ENCODE results near the gene ZNF408. TPM values are rescaled to one million over a fixed set of nuclear protein-coding genes. Genes with fewer than 3 reads are reported as not detected.

The ZNF408 gene
- total and polyA plus RNA-seq, 2 experiments from 2014 or later = 7.8 to 10.7 TPM

DNA sequence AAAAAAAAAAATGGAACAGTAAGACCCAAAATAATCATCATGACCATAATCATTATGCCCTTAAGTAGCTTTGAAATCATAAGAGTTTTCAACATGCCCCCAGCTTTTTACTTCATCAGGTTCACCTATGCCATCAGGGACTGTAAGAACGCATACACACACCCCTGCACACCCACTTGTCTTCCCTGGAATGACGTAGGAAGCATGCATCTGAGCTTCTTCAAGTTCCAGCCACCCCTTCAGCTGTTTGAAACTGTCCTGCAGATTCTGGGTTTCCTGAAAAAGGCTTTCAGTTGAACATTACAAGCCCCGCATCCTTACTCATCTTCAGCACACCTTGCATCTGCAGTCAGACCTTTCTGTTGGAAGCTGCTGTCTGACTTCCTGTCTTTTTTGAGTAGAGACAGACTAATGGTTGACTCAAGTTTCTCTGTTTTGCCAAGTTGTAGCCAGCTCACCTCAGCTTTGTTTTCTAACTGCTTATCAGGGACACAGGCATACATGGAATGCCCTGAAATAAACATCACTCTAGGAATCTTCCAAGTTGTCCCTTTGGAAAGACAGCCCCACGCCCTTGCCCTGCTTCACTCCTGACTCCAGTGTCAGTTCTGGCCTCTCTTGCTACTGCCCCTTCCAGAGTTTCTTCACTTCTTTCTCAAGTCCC is 37.4 kb upstream of the ZNF408 start:
- Histone ChIP-seq H3K9me2 (replicated peaks; ENCODE audit: insufficient read depth) (no peaks in the 10 kb centered on the region), H3K36me3 (replicated peaks; ENCODE audit: insufficient read depth, low read depth) (peaks cover 4% of the 10 kb centered on the region), H3K27ac (no peak overlapping the region), H3K4me3 (no peak overlapping the region), H3K9me3 (ENCODE audit: low read depth) (no peaks in the 10 kb centered on the region), H3K4me1 (ENCODE audit: insufficient read depth) (peaks cover 14% of the 10 kb centered on the region), H3K79me2 (peaks cover 2% of the 10 kb centered on the region), H4K20me1 (ENCODE audit: insufficient read depth, poor library complexity, severe bottlenecking) (no peaks in the 10 kb centered on the region), H3K4me2 (no peak overlapping the region), H3K27me3 (no peaks in the 10 kb centered on the region), H2AFZ (no peak overlapping the region)
- WGBS (ENCODE audit: low lambda C conversion rate, missing lambda C conversion rate) = 97% methylated on average over 4 of the region's 4 CpGs
- TF ChIP-seq, protein P1, sequence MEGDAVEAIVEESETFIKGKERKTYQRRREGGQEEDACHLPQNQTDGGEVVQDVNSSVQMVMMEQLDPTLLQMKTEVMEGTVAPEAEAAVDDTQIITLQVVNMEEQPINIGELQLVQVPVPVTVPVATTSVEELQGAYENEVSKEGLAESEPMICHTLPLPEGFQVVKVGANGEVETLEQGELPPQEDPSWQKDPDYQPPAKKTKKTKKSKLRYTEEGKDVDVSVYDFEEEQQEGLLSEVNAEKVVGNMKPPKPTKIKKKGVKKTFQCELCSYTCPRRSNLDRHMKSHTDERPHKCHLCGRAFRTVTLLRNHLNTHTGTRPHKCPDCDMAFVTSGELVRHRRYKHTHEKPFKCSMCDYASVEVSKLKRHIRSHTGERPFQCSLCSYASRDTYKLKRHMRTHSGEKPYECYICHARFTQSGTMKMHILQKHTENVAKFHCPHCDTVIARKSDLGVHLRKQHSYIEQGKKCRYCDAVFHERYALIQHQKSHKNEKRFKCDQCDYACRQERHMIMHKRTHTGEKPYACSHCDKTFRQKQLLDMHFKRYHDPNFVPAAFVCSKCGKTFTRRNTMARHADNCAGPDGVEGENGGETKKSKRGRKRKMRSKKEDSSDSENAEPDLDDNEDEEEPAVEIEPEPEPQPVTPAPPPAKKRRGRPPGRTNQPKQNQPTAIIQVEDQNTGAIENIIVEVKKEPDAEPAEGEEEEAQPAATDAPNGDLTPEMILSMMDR (IDR thresholded peaks at IDR 0.05; ENCODE audit: poor library complexity) = no peak
- TF ChIP-seq EZH2phosphoT487 (IDR thresholded peaks at IDR 0.05; ENCODE audit: low read depth, severe bottlenecking, unreplicated experiment) (no peak), EZH2 (IDR thresholded peaks at IDR 0.05; ENCODE audit: borderline replicate concordance) (no peak)
- DNase-seq (ENCODE audit: low spot score) = no peak

DNA sequence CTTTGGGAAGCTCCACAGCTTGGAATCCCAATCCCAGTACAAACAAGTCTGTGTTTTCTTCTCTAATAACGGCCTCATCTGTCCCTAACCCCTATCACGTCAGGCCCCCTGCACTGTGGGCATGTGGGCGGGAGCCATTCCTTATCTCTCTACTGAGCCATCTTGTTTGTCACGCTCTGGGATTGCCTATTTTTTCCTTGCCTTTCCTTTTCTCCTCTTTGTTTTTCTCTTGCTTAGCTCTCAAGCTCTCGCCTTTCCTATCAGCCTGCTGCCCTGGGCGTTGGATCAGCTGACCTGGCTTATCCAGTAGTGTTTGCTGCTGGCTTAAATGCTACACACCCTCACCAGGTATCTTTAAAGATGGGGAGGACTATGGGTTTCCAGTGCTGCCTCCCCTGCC is 36.2 kb upstream of the ZNF408 start:
- H3K27ac ChIP-seq = peak overlapping the region; percentile 45

DNA sequence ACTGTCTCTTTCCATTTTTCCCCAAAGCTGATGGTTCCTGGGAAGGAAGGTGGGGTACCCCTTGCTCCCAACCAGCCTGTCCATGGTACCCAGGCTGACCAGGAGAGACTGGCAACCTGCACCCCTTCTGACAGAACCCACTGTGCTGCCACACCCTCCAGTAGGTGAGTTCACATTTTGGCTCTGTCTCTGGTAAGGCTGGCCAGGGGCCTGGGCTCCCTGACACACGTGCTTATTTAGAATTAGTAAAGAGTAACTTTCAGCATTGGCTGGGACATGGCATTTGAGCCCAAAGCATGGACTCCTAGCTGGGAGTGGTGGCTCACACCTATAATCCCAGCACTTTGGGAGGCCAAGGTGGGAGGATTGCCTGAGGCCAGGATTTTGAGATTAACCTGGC is 35.5 kb upstream of the ZNF408 start:
- Histone ChIP-seq H3K9me3 (ENCODE audit: low read depth) (no peaks in the 10 kb centered on the region), H3K4me2 (no peak overlapping the region), H3K79me2 (peaks cover 2% of the 10 kb centered on the region), H3K27me3 (no peaks in the 10 kb centered on the region), H3K27ac (no peak overlapping the region), H3K9me2 (replicated peaks; ENCODE audit: insufficient read depth) (no peaks in the 10 kb centered on the region), H3K4me3 (no peak overlapping the region), H2AFZ (no peak overlapping the region), H4K20me1 (ENCODE audit: insufficient read depth, poor library complexity, severe bottlenecking) (no peaks in the 10 kb centered on the region), H3K4me1 (ENCODE audit: insufficient read depth) (no peaks in the 10 kb centered on the region), H3K36me3 (replicated peaks; ENCODE audit: insufficient read depth, low read depth) (no peaks in the 10 kb centered on the region)
- no peak for TF ChIP-seq EZH2 (IDR thresholded peaks at IDR 0.05; ENCODE audit: borderline replicate concordance)
- TF ChIP-seq, protein P1 (IDR thresholded peaks at IDR 0.05; ENCODE audit: poor library complexity) = no peak
- no peak for TF ChIP-seq EZH2phosphoT487 (IDR thresholded peaks at IDR 0.05; ENCODE audit: low read depth, severe bottlenecking, unreplicated experiment)
- no peak for DNase-seq (ENCODE audit: low spot score)
- WGBS (ENCODE audit: low lambda C conversion rate, missing lambda C conversion rate) = 100% methylated on average over 1 of the region's 1 CpG

More for the DNA sequence above, 36.2 kb upstream of the ZNF408 start:
- TF ChIP-seq EZH2 (IDR thresholded peaks at IDR 0.05; ENCODE audit: borderline replicate concordance) = no peak
- TF ChIP-seq EZH2phosphoT487 (IDR thresholded peaks at IDR 0.05; ENCODE audit: low read depth, severe bottlenecking, unreplicated experiment) = no peak
- TF ChIP-seq, protein P1 (IDR thresholded peaks at IDR 0.05; ENCODE audit: poor library complexity) = no peak
- Histone ChIP-seq H3K4me2 (no peak overlapping the region), H3K36me3 (replicated peaks; ENCODE audit: insufficient read depth, low read depth) (no peaks in the 10 kb centered on the region), H3K9me3 (ENCODE audit: low read depth) (no peaks in the 10 kb centered on the region), H3K4me1 (ENCODE audit: insufficient read depth) (peaks cover 6% of the 10 kb centered on the region), H3K4me3 (no peak overlapping the region), H3K9me2 (replicated peaks; ENCODE audit: insufficient read depth) (no peaks in the 10 kb centered on the region), H2AFZ (no peak overlapping the region), H4K20me1 (ENCODE audit: insufficient read depth, poor library complexity, severe bottlenecking) (no peaks in the 10 kb centered on the region), H3K27me3 (no peaks in the 10 kb centered on the region), H3K79me2 (peaks cover 2% of the 10 kb centered on the region)
- WGBS (ENCODE audit: low lambda C conversion rate, missing lambda C conversion rate) = 67% methylated on average over 6 of the region's 6 CpGs
- DNase-seq (ENCODE audit: low spot score) = no peak
